Subcutaneous abdominal adipose tissue (tissue), 5 donors: ENCODE data around the gene SGCD.

ENCODE experiments used
- H3K27ac ChIP-seq: one replicate; pipeline ENCODE4 v1.7.0; 2013; ENCODE audit warnings: low read depth, mild to moderate bottlenecking, inconsistent platforms, low read length, moderate library complexity
- H3K27me3 ChIP-seq, 5 donors: one replicate each; pipeline ENCODE4 v1.7.0; 2013; ENCODE audit warnings: low read length in 5 of 5, inconsistent platforms in 1 of 5; ENCODE audit not compliant: control insufficient read depth in 5 of 5, insufficient read depth in 4 of 5
- H3K36me3 ChIP-seq, 5 donors: one replicate each; pipeline ENCODE4 v1.7.0; 2013; ENCODE audit warnings: low read length in 5 of 5; ENCODE audit not compliant: control insufficient read depth in 5 of 5, insufficient read depth in 5 of 5
- H3K4me1 ChIP-seq, 5 donors: one replicate each; pipeline ENCODE4 v1.7.0; 2013; ENCODE audit warnings: low read length in 5 of 5, mild to moderate bottlenecking in 3 of 5, moderate library complexity in 1 of 5; ENCODE audit not compliant: control insufficient read depth in 5 of 5, insufficient read depth in 5 of 5
- H3K4me3 ChIP-seq, 5 donors: one replicate each; pipeline ENCODE4 v1.7.0; 2013; ENCODE audit warnings: low read length in 5 of 5, low read depth in 1 of 5
- H3K9ac ChIP-seq, 5 donors: one replicate each; pipeline ENCODE4 v1.7.0; 2013; ENCODE audit warnings: low read length in 5 of 5, mild to moderate bottlenecking in 4 of 5, moderate library complexity in 3 of 5
- H3K9me3 ChIP-seq, 5 donors: one replicate each; pipeline ENCODE4 v1.7.0; 2013; ENCODE audit warnings: low read length in 5 of 5; ENCODE audit not compliant: control insufficient read depth in 5 of 5
- donor health status: healthy.
- donor health status: healthy.
- donor health status: healthy.
- donor health status: healthy.
- donor health status: healthy.

Gene SGCD

GRCh38 chr5:156581725-156582124 lies 254.8 kb downstream of the SGCD start:
- H3K9ac ChIP-seq = no peak overlapping the region
- no peaks in the 10 kb centered on the region for H3K4me1 ChIP-seq
- H3K36me3 ChIP-seq = no peaks in the 10 kb centered on the region
- H3K4me3 ChIP-seq = no peak overlapping the region
- H3K27ac ChIP-seq = no peak overlapping the region
- peaks cover 0 to 2% (median 0%) of the 10 kb centered on the region in 5 donors for H3K9me3 ChIP-seq
- H3K27me3 ChIP-seq = no peaks in the 10 kb centered on the region

GRCh38 chr5:156582193-156582598 lies 255.2 kb downstream of the SGCD start:
- H3K27me3 ChIP-seq = no peaks in the 10 kb centered on the region
- peaks cover 0 to 2% (median 0%) of the 10 kb centered on the region in 5 donors for H3K9me3 ChIP-seq
- no peaks in the 10 kb centered on the region for H3K36me3 ChIP-seq
- H3K27ac ChIP-seq = no peak overlapping the region
- no peaks in the 10 kb centered on the region for H3K4me1 ChIP-seq
- H3K4me3 ChIP-seq = no peak overlapping the region
- no peak overlapping the region for H3K9ac ChIP-seq

GRCh38 chr5:156584871-156585270 lies 257.9 kb downstream of the SGCD start:
- Histone ChIP-seq H3K27ac (no peak overlapping the region), H3K27me3 (no peaks in the 10 kb centered on the region)

GRCh38 chr5:156585999-156586398 lies 259.0 kb downstream of the SGCD start:
- Histone ChIP-seq H3K9me3 (no peaks in the 10 kb centered on the region), H3K27me3 (no peaks in the 10 kb centered on the region), H3K27ac (no peak overlapping the region), H3K4me3 (no peak overlapping the region), H3K4me1 (no peaks in the 10 kb centered on the region), H3K36me3 (peaks cover 0 to 4% (median 0%) of the 10 kb centered on the region in 5 donors), H3K9ac (no peak overlapping the region)

More at GRCh38 chr5:156584871-156585270, 257.9 kb downstream of the SGCD start:
- Histone ChIP-seq H3K9ac (no peak overlapping the region), H3K4me3 (no peak overlapping the region), H3K4me1 (no peaks in the 10 kb centered on the region), H3K9me3 (no peaks in the 10 kb centered on the region), H3K36me3 (peaks cover 0 to 2% (median 0%) of the 10 kb centered on the region in 5 donors)

- no peak overlapping the region for H3K9ac ChIP-seq
- H3K4me1 ChIP-seq = no peaks in the 10 kb centered on the region
- peaks cover 0 to 4% (median 0%) of the 10 kb centered on the region in 5 donors for H3K36me3 ChIP-seq
- H3K9me3 ChIP-seq = no peaks in the 10 kb centered on the region
- H3K4me3 ChIP-seq = no peak overlapping the region
- no peaks in the 10 kb centered on the region for H3K27me3 ChIP-seq
- H3K27ac ChIP-seq = no peak overlapping the region
Observed at GRCh38 chr5:156587012-156587411, 260.0 kb downstream of the SGCD start.

- no peak overlapping the region for H3K9ac ChIP-seq
- H3K4me3 ChIP-seq = no peak overlapping the region
- H3K27me3 ChIP-seq = no peaks in the 10 kb centered on the region
- H3K27ac ChIP-seq = no peak overlapping the region
- H3K4me1 ChIP-seq = no peaks in the 10 kb centered on the region
- no peaks in the 10 kb centered on the region for H3K9me3 ChIP-seq
- peaks cover 0 to 4% (median 0%) of the 10 kb centered on the region in 5 donors for H3K36me3 ChIP-seq
Observed at GRCh38 chr5:156588306-156588705, 261.3 kb downstream of the SGCD start.

- Histone ChIP-seq H3K4me1 (no peaks in the 10 kb centered on the region), H3K36me3 (peaks cover 0 to 4% (median 0%) of the 10 kb centered on the region in 5 donors), H3K27ac (no peak overlapping the region), H3K9ac (no peak overlapping the region), H3K4me3 (no peak overlapping the region), H3K9me3 (no peaks in the 10 kb centered on the region), H3K27me3 (no peaks in the 10 kb centered on the region)
Observed at GRCh38 chr5:156589104-156589945, 262.4 kb downstream of the SGCD start.

- H3K27ac ChIP-seq = no peak overlapping the region
- peaks cover 0 to 4% (median 0%) of the 10 kb centered on the region in 5 donors for H3K36me3 ChIP-seq
- no peaks in the 10 kb centered on the region for H3K27me3 ChIP-seq
- no peaks in the 10 kb centered on the region for H3K9me3 ChIP-seq
- H3K4me1 ChIP-seq = no peaks in the 10 kb centered on the region
- no peak overlapping the region for H3K9ac ChIP-seq
- no peak overlapping the region for H3K4me3 ChIP-seq
Observed at GRCh38 chr5:156589946-156590216, 262.9 kb downstream of the SGCD start.

- Histone ChIP-seq H3K9me3 (no peaks in the 10 kb centered on the region), H3K9ac (no peak overlapping the region), H3K4me1 (no peaks in the 10 kb centered on the region), H3K36me3 (peaks cover 0 to 4% (median 0%) of the 10 kb centered on the region in 5 donors), H3K4me3 (no peak overlapping the region), H3K27me3 (no peaks in the 10 kb centered on the region), H3K27ac (no peak overlapping the region)
Observed at GRCh38 chr5:156590978-156591377, 264.0 kb downstream of the SGCD start.

- Histone ChIP-seq H3K27me3 (no peaks in the 10 kb centered on the region), H3K9ac (no peak overlapping the region), H3K27ac (no peak overlapping the region), H3K36me3 (peaks cover 0 to 4% (median 0%) of the 10 kb centered on the region in 5 donors), H3K4me1 (no peaks in the 10 kb centered on the region), H3K9me3 (no peaks in the 10 kb centered on the region), H3K4me3 (no peak overlapping the region)
Observed at GRCh38 chr5:156591631-156592030, 264.7 kb downstream of the SGCD start.
